Fibroblast of skin of left biceps (primary cell): Measurements from ENCODE around the gene SEMA3E.

Experiments used
- DNase-seq, 2 experiments: peaks; one replicate each; pipeline ENCODE4 v3.0.0-alpha.2; 2013; ENCODE audit warnings: low read depth in 2 of 2

Gene SEMA3E

DNA sequence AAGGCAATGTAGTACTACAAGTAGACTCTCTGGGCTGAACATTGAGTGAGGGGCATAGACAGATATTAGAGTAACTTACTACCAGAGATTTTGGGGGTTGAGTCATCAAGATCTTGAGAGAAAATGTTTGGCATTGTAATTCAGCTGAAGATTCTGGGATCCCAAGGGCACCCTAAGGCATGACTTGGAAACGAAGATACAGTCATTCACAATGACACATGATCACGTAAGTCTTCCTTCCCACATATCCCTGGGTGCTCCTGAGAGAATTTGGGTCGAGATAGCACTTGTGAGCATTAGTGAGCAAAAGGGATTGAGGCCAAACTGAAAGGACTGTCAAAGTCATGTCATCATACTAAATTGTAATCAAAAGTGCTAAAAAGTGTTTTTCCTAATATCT lies 293.8 kb downstream of the SEMA3E start:
- DNase-seq: no peak

GRCh38 chr7:83347945-83348444 lies 300.9 kb downstream of the SEMA3E start:
- DNase-seq: peak; percentile 19 to 29

- no peak for DNase-seq
Observed at GRCh38 chr7:83339907-83340306, 309.0 kb downstream of the SEMA3E start.

- no peak for DNase-seq
Observed at GRCh38 chr7:83338277-83338950, 310.5 kb downstream of the SEMA3E start.

GRCh38 chr7:83337050-83337449 lies 311.9 kb downstream of the SEMA3E start:
- DNase-seq: no peak

DNA sequence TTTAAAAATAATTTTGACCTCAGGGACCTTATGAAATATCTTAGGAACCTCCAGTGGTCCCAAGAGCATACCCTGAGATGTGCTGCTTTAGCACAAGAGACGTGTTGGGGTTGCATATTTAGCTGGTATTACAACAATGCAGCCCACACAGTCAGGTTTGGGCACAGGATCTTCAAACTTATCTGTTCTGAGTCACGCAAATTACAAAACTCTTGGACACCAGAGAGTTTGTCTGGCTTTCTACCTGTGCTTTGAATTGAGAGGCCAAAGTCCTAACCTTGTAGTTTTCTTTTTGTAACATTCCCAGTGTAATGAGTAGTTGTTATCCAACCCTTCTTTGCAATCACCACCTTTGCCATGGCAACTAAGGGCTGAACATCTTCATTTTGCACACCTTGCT lies 322.7 kb downstream of the SEMA3E start:
- DNase-seq: no peak

DNA sequence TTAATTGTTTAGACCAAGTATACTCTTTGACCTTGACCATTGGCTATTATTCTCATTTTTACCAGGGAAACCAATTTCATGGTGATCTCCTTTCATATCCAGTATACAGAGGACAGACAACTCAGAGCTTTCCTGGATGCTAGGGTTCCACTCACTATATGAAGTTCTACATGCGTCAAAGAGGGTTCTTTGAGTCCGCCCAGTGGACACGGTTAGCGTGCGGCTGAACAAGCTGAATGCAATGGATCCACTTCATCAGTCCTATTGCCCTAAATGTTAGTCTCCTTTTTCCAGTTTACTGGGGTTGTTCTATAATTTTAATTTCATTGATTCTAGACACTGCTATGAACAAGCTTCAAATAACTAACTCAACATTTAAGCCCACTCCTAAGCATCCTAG lies 323.9 kb downstream of the SEMA3E start:
- DNase-seq: no peak

DNA sequence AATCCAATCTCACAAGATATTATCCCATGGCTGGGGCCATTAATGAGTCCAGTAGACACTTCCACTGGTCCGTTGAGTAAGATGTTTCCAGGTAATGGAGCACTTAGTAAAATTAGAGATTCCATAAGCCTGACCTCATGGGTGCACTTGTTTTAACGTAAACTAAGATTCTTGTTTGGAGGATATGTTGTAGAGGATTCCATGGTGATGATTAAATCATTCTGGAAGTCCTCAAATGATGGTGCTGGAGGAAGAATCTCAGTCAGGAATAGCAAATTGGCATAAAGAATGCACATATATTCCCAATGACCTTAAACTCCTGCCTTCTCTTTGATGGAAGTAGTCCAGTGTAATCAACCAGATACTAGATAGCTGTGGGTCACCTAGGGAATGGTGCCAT lies 324.3 kb downstream of the SEMA3E start:
- no peak for DNase-seq

GRCh38 chr7:83321011-83321410 lies 327.9 kb downstream of the SEMA3E start:
- DNase-seq: no peak

DNA sequence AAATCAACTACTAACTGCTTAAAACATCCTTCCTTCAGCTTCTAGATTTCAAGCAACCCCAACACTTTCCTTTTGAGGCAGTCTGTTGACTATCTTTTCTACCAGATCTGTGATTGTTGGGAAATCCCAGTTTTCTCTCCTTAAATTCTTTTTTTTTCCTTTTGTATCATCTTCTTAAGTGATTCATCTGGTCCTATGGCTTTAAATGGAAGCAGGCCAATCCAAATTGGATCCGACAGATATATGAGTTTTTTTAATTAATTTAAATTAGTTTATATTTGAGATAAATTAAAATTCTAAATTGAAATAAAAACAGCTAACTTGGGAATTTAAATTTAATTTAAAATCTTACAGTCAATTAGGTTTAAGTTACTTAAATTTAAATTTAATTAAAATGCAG lies 335.0 kb downstream of the SEMA3E start:
- DNase-seq: no peak
